SIG-M5 treated with dmso at 0.1 percent for 504 hours (cell line): ENCODE data around the gene VAV2.

ENCODE experiments used
- DNase-seq: peaks from one replicate; lab custom pipeline; 2025; ENCODE audit not compliant: unreplicated experiment; lab: John Stamatoyannopoulos, UW

VAV2 gene

DNA sequence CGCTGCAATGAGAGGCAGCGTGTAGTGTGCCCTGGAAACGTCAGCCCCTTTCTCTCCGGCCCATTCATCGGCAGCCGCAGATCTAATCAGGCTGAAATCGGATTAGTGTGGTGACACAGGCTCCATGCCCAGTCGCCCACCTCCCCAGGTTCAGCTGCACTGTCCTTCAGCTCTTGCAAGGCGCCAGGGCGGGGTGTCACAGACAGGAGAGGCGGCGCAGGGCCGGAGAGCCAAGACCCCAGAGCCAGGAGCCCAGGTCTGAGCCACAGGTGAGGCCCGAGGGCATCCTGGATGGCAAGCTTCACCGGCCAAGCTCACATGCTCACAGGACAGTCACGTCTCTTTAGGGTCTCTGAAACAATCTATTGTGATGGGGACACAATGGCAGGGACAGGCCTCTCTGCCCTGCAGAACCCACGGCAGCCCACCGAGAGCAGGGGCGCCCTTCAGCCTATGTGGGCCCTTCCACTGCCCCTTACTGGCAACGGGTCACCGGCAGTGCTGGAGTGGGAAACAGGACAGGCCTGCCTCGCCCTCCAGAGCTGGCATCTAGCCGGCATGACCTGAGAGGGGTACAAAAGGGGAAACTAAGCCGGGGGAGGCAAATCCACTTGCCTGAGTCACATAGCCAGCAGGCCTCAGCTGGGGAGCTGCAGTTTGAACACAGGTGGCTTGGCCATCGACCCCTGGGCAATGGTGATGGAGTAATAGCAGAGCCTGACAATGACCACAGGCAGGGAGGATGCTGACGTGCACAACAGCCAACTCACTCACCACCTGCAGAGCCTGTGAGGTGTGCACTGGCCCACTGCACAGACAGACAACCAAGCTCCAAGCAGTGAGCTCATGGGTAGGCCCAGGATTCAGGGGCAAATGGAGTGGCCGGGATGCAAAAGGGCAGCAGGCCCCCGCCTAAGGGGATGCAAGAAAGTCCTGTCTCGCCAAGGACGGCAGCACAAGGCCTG is 48.1 kb downstream of the VAV2 start:
- no peak for DNase-seq

DNA sequence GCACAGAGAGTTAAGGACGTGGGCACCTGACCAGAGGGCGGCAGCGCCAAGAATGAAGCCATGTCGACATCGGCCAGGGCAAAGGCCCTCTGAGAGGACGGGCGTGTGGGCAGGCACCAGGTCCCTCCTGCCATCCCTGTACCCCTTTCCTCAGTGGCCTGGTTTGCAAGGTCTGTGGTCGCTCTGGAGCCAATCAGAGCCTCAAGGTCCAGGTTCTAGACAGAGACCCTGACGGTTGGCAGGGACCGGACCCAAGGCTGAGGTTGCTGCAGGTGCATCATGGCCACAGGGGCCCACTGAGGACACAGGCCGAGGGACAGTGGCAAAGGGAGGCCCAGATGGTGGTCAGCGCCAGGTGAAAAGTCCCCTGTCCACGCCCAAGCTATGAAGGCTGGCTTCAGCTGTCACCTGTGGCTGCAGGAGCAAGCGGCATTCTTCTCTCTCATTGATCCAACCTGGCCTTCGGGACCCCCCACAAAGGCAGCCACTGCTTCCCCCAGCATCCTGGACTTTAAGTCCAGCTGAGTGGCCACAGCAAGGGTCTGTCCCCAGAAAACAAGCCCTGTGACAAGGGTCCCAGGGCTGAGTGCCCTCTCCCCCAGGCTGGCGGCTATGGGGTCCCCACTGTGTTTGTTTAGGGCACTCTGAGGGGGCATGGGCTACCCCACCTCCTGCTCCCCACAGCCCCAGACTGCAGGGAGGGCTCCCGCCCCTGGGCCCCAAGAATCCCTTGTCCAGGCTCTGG is 48.9 kb downstream of the VAV2 start:
- no peak for DNase-seq

DNA sequence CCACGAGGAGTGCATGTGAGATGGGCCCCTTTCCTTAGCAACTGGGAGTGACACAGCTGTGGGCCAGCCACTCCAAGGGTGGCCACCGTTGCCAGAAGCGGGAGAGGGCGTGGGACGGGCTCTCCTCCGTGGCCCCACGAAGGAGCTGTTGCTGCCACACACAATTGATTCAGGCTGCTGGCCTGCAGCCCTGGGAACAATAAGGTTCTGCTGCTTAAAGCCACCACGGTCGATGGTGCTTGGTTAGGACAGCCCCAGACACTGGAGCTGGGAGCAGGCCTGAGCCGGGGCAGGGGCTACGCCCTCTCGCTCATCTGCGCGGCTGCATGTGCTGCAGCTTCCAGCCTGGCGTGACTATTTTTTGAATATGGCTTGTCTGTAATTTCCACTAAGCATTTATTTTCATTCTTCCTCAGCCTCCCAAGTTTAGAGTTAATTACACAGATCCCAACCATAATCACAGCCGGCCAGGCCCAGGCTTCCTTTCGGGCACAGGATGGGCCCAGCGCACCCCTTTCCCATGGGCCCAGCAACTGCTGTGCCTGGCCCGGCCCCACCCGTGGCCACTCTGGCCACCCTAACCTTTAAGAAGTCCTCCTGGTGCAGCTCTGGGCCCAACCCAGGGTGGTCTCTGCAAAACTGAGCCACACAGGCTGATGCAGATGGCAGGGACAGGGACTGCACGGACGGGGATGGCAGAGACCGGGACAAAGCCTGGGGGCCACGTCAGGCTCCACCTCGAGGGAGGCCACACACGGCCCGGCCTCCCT is 49.7 kb downstream of the VAV2 start:
- no peak for DNase-seq

DNA sequence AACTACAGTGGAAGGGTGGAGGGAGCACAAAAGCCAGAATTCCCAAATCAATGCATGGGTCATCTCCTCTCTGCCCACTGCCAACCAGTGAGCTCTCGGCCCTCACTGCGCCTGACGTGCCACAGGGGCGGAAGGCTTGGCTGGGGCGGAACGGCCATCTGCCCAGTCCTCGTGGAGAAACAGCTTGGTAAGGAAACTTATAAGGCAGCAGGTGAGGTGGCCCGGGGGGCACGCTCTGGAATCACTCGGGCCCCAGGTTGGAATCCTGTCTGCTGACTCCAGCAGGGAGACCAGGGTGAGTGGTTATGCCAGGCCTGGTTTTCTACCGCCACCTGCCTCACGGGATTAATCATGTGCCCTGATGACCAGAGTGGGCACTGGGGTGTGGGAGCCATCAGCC is 52.3 kb downstream of the VAV2 start:
- DNase-seq = no peak

DNA sequence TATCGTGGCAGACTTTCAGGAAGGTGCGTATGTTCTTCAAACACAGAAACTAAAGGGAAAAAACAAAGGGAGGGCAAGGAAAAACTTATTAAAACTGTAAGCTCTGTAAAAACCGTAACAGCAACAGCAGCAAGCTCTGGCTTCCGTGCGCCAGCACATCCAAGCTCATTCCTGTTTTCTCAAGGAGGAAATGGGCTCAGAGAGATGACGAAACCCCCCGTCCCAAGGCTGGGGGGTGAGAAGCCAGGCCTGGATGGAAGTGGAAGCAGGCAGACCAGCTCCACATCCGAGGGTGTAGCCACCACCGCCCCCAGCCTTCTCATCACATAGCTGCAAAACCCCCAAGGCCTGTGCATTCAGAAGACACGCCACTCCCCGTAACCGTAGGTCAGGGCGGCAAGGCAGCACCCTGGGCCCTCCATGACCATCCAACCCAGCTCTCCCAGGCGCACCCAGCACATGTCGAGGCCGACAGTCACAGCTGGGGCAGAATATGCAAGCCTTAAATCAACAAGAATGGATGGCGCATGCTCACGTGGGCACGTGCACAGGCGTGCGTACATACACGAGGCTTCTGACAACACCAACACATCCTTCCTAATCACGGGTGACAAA is 52.8 kb downstream of the VAV2 start:
- DNase-seq = no peak

DNA sequence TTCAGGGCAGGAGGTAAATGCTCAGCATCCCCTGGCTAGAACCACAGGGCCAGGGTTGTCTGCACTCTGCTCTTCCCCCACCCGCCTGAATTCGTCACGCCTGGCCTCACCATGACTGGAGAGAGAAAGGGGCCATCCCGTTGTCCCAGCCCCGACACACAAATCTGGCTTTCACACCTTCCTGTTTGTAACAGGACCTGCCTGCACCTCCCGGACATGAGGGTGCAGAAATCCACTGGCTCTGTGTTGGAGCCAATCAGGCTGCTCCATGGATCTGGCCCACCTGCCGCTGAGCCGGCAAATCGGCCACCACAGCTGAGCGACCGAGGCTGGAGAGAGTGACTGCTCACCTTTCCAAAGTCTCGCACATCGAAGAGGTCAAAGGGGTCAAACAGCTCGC is 53.4 kb downstream of the VAV2 start:
- no peak for DNase-seq

DNA sequence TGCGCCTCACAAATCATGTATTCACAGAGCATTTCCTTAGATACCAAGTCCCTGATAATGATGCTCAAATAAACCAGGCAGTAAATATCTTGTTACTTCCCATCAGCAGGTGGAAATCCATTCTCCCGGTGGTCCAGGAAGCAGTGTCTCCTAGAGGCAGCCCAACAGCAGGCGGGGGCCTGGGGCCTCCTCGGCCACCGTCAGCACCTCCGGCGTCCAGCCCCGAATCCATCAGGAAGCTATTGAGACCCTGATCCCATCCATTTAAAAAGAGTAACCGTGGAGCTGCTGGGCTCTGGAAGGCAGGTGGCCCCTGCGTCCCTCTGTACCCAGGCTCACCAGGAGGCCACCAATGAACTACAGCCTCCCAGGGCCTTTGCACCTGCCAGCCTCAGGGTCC is 54.0 kb downstream of the VAV2 start:
- DNase-seq = no peak

DNA sequence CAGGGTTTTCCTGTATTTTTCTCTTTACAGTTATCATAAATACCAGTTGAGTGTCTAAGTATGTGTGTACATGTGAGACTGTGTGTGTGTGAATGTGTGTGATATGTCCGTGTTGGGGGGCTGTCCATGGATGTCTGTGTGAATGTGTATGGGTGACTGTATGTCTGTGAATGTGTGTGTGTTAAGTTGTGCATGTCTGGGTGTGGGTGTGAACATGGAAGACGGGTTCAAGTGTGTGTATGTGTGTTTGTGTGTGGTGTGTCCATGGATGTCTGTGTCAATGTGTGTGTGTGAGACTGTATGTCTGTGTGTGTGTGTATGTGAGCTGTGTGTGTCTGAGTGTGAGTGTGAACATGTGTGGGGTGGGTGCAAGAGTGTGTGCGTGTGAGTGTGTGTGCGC is 55.0 kb downstream of the VAV2 start:
- DNase-seq = no peak

DNA sequence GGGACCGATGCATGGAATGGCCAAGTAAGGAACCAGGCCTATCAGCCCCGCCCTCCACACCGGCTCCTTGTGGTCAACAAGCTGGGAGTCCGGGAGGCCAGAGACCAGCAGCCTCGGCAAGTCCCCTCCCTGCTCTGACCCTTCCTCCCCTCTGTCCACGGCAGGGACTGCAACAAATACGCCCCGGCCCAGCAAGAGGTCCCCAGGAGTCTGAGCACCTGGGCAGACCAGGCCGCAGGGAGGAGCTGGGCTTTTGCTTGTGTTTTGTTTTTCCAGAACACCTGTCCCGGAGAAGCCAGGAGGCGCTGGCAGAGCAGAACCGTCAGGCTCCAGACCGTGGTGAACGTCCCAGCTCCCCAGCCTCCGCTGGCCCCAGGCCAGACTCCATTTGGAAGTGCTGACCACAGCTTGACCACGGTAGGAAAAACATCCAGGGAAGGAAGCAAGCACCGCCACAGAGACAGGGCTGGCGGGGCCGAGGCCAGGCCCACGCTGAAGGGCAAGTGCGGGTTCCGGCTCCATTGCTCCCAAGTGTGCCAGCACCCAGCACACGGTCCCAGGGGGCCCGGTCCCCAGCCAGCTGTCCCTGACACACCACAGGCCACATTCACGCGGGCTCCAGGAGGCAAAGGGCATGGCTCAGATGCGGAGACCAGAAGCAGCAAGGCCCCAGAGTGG is 56.7 kb downstream of the VAV2 start:
- no peak for DNase-seq

DNA sequence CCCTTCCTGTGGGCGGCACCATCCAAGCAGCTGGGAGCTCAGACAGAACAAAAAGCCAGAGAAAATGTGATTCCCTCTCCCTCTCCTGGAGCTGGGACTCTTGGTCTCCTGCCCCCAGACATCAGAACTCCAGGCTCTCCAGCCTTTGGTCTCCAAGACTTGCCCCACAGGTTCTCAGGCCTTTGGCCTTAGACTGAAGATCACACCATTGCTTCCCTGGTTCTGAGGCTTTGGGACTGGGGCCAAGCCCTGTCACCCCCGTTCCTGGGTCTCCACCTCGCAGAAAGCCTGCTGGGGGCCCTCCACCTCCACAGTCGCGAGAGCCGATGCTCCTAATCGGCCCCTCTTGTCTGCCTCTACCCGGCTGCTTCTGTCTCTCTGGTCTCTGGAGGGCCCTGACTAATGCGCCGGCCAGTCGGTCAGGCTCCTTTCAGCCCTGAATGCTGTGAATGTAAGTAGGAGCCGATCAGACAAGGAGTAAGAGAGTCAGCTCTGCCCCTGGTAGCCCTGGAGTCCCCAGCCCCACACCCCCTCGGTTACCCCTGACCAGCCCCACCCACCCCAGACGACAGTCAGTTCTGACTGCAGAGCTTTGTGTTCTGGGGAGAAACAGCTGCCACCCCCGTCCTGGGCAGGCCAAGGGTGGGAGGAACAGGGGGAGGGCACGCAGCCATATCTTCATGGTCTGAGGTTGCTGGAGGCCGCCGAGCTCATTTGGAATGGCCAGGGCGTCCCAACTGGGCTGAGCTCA is 57.5 kb downstream of the VAV2 start:
- DNase-seq = no peak

DNA sequence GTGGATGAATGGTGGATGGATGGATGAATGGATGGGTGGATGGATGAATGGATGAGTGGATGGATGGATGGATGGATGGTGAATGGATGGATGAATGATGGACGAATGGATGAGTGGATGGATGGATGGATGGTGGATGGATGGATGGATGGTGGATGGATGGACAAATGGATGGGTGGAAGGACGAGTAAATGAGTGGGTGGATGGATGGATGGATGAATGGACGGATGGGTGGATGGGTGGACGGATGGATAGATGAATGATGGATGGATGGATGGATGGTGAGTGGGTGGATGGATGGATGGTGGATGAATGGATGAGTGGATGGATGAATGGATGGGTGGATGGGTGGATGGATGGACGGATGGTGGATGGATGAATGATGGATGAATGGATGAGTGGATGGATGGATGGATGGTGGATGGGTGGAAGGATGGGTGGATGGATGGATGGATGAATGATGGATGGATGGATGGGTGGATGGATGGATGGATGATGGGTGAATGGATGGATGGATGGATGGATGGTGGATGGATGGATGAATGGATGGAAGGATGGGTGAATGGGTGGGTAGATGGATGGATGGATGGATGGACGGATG is 58.6 kb downstream of the VAV2 start:
- DNase-seq = no peak

DNA sequence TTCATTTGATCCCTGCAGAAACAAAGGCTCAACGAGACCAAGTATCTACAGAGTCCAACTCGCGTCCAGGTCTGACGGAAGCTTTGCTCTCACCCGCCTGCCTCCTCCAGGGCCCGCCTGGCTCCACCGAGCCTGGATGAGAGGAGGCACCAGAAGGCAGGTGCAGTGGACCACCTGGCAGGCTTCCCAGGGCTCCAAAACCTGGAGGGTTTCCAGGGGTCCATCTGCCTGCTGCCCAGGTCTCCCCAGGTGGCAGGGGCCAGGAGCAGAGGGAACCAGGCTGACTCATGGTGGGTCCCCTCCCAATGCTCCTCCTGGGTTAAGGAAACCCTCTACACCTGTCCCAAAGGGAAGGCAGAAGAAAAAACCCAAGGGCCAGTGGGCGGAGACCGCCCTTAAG is 59.5 kb downstream of the VAV2 start:
- no peak for DNase-seq

DNA sequence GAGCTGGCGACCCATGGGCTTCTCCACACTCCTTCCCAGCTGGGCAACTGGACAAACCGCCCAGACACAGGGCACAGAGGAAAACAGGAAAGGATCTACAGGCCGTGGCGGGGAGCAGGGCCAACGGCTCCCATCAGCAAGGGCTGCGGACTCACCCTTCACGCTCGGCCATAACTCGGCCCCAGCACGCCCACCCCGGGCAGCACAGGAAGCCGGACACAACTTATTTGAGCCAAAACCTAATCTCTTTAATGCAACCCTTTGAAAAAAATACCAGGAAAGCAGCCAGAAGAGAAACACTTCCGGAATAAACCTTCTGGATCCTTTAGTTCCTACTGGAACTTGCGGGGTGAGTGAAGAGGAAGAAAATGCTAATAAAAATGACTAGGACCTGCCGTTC is 59.9 kb downstream of the VAV2 start:
- no peak for DNase-seq

DNA sequence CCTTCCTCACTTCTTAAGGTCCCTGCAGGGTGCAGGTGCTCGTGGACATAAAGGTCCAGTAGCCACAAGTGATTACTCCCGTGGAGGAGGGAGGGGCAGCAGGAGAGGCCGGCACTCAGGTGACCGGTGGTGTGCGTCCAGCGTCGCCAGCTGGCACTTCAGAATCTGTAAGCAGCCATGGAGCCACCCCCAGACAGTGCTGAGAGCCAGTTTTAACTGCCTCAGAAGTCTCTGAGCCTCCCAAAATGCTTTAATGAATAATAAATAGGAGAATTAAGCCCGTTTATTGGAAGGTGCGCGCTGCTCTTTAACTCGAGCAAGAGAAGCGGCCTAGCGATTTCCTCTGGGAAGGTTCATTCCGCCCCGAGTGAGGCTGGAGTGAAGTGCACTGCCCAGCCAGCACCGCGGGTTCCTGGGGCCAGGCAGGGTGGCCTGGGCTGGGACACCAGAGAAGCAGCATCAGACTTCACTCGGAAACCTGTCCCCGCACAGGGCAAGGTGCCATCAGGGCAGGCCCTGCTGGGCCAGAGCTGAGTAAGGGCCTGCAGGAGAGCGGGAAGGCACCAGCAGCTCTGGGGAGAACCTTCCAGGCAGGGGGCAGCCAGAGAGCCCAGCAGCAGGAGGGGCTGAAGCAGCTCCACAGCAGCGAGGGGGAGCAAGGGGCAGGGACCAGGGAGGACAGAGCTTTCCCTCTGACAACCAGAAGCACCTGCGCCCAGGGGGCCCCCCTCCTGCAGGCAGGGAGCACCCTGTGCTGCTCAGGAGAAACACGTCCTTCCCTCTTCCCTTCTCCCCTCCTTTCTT is 61.2 kb downstream of the VAV2 start:
- no peak for DNase-seq

DNA sequence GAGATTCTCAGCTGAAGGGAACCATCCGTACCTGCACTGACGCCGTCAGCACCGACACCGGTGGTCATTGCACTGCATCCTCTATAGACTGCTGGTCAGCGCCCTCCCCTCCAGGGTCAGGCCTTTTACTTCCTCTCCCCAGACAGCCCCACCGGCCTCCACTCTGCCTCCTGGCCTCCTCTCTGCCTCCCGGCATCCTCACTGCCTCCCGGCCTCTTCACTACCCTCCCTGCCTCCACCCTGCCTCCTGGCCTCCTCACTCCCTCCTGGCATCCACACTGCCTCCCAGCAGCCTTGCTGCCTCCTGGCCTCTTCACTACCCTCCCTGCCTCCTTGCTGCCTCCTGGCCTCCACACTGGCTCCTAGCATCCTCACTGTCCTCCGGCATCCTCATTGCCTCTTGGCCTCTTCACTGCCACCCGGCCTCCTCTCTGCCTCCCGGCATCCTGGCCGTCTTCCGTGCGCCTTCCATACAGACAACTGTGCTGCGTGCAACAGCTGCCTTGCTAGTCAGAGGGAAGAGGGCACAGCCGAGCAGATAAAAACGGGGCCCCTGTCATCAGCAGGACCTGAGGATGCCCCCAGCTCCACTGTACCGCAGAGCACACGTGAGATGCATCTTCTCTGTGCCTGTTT is 62.0 kb downstream of the VAV2 start:
- DNase-seq = no peak

DNA sequence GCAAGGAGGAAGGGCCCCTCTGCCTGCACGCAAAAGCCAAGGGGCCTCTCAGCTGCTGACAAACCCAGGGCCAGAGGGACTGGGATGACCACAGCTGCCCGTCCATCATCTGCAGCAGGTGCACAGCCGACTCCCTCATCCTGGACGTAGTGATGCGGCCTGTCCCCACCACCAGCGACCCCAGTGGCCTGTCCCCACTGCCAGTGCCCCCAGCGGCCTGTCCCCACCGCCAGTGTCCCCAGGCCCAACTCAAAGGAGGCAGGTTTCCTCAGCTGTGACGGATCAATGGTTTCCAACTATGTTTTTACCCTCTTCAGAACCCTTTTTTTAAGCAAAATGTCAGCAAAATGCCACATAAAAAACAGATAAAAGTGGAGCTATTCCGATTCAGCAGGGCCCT is 62.5 kb downstream of the VAV2 start:
- DNase-seq = no peak

DNA sequence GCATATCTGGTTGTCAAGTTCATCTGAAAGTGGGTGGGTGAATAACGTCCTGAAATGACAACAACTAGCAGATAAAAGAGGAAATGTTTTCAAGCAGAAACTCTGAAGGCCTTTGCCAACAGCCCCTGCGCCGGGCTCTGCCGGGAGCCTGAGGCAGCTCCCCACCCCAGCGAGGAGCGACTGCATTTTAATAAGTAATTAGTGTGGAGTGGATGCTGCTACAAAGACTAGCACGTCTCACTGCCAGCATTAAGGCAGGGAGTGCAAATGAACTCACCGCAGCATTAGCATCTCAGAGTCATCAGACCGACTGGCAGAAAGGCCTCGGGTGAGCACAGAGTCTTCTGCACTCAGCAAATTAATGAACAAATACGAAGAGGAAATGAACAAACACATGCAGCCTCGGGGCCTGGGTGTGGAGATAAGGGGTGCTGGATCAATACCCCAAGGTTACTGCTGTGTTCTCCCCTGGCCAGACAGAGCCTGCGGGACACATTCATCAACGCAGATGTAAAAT is 63.8 kb downstream of the VAV2 start:
- no peak for DNase-seq

DNA sequence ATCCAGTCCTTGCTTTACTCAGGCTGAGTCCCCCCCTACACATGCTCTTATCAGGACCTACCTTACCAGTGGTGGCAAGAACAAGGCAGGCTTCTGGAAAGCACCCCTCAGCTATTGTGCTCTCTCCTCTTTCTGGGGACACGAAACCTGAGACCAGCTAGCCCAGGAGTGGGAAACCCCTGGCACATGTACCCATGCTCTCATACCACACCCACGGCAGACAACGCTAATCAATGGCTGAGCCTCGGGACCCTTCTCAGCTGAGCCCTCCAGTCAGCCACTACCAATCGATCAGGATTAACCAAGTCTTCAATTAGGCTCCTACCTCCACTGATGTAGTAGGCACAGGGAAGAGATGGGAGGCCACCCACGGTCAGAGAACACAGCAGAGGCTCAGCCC is 65.1 kb downstream of the VAV2 start:
- no peak for DNase-seq
